Activated effector memory CD4-positive, alpha-beta T cell treated with anti-CD3 and anti-CD28 coated beads, Interleukin-2, amount 50 U/mL, for 16 hours (primary cell): ENCODE measurements around the gene PLCB1.

Source experiments
- DNase-seq: peaks from one replicate; pipeline ENCODE4 v3.0.0-alpha.2; 2020

PLCB1 gene

DNA sequence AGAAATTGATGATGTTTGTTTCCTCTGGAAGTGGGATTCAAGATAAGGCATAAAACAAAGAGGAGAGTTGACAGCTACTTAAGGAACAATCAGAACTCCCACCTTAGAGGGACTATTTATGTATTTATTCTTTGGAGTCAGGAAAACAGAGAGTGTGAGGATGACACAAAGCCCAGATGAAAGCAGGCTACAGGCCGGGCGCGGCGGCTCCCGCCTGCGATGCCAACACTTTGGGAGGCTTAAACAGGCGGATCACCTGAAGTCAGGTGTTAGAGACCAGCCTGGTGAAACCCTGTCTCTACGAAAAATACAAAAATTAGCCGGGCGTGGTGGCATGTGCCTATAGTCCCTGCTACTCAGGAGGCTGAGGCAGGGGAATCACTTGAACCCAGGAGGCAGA, 543.8 kb downstream of the PLCB1 start:
- DNase-seq: no peak

GRCh38 chr20:8678098-8678776, 546.2 kb downstream of the PLCB1 start:
- DNase-seq: no peak

DNA sequence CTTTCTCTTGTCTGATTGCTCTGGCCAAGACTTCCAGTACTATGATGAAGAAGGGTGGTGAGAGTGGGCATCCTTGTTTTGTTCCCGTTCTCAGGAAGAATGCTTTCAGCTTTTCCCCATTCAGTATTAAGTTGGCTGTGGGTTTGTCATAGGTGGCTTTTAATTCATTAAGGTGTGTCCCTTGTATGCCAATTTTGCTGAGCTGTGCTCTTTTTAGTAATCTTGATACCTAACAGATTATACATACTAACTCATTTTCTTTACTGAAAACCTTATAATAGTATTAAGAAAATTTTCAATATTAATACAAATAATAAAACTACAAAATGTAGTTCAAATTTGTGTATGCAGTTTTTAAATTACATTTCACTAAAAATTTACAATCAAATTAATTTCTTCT, 557.3 kb downstream of the PLCB1 start:
- no peak for DNase-seq

GRCh38 chr20:8690074-8690473, 558.0 kb downstream of the PLCB1 start:
- DNase-seq: no peak

GRCh38 chr20:8693709-8694108, 561.6 kb downstream of the PLCB1 start:
- no peak for DNase-seq

- no peak for DNase-seq
Observed at GRCh38 chr20:8700756-8701155, 568.7 kb downstream of the PLCB1 start.

DNA sequence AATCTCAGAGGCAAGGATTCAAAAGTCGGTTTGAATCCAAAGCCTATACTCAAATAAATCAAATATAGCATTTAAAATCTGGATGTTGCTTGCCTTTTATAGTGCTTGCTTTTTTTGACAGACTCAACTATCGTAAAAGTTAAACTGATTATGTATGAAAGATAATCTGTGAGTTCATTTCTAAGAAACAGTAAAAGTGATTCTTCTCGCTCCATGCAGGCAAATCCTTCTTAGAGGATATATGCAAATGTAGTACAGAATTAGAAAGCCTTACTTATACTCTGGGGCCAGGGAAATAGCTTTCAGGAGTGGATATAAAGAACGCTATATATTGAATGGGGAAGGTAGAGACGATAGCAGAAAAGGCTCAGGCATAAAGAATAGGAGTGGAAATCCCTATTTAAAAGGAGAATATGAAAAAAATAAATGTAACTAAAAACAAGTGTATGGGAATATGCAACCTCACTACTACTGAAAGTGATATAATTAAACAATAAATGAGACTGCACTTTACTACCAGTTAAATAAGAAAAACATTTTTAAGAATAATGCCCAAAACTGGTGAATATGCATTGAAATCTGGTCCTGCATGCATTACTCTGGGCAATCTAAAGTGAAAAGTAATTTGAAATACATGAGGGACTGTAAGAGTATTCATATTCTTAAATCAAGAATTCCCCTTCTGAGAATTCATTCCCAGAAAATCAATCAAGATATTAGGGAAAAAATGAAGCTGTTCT, 575.1 kb downstream of the PLCB1 start:
- DNase-seq: no peak

DNA sequence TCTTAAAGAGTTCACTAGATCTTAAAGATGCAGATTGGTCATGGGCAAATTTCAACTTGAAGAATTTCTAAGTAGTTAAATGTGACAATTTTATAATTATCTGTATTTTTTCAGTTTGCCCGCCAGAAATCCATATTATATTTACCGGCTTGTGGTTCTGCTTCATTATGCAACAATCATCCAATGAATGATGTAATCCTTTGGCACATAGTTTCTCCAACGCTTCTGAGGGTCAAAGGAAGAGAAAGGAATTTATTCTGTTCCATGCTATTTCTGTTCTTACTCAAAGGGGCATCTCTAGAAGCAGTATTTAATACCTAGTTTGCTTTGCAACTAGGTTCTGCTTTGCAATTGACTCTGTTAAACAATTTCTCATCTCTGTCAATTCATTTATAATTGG, 577.6 kb downstream of the PLCB1 start:
- no peak for DNase-seq

DNA sequence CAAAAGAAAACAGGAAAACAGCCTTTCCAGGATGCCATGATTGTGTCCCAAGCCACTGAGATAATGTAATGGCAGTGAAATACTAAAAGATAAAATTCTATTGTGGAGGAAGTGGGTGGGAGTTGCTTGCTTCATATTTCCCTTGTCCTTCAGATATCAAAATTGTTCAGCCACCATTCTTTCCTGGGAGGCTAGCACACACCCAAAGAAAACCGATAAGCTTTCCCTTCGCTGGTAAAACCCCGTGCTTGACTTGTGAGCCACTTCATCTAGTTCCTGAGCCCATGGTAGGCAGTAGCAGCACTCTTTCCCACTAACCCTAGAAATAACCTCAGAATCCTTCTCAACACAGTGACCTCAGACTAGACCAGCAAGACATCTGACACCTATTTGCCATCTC, 579.4 kb downstream of the PLCB1 start:
- no peak for DNase-seq

DNA sequence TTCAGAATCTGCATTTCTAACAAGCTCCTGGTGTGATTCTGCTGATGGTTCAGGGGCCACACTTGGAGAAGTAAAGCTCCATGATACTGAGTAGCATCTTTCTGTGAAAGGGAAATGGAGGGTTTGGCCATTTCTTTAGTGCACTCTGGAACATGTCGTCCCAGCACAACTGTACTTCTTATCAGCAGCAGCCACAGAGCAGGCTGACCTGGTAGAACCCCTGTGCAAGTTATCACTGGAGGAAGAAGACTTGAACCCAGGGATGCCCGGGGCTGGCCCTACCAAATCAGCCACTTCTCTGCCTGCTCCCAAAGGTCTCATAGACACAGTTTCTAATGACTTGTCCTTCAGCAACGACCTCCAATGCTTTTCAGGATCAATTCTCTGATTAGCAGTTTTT, 582.1 kb downstream of the PLCB1 start:
- DNase-seq: no peak

DNA sequence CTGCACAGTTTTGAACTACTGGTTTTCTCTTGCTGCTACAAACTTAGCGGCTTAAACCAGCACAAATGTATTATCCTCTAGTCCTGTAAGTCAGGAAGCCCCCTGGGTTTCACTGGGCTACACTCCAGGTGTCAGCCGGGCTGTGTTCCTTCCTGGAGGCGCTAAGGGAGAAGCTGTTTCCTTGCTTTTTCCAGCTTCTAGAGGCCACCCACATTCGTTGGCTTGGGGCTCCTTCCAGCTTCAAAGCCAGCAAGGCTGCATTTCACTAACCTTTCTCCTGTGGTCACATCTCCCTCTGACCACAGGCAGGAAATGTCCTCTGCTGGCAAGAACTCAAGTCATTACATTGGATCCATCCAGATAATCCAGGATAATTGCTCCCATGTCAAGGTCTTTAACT, 586.2 kb downstream of the PLCB1 start:
- DNase-seq: no peak

DNA sequence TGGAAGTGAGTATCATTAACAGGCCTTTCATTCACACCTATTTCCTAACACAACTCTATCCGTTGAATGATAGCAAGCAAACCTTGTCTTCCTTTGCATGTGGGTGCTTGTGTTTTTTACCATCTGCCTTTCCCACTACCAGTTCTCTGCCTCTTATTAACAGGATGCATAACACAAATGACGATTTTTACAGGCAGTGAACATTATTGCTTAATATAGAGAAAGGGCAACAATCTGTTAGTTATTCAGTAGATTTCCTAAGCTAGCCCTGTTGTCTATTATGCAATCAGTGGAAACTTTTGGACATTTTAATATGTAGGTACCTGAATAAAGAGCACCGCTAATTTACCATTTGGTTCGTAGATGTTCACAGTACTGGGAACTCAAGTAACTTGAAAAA, 588.0 kb downstream of the PLCB1 start:
- no peak for DNase-seq

- DNase-seq: no peak
Observed at GRCh38 chr20:8721098-8721497, 589.0 kb downstream of the PLCB1 start.

DNA sequence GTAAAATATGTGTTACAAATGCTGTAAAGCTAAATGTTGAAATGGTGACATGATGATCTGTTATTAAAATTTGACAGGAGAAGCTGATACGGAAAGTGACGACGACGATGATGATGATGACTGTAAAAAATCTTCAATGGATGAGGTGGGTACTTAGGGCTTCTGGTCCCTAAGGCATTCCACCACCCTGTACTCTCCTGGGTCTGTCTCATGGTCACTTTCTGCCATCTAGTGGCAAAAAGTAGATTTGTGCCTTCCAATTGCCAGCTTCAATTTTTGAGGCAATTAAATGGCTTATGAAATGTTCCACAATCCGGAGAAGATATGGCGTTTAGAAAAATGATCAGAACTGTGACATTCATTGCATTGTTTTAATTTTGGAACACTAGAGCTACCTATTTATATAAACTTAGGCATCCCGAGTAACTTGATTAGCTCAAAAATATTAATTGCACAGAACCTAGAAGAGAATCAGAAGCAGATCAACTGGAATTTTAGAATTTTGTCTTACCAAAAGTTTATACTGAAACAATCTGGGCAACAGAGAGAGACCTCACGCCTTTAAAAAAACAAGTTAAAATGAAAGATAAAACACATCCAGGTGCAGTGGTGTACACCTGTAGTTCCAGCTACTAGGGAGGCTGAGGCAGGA, 590.3 kb downstream of the PLCB1 start:
- no peak for DNase-seq

DNA sequence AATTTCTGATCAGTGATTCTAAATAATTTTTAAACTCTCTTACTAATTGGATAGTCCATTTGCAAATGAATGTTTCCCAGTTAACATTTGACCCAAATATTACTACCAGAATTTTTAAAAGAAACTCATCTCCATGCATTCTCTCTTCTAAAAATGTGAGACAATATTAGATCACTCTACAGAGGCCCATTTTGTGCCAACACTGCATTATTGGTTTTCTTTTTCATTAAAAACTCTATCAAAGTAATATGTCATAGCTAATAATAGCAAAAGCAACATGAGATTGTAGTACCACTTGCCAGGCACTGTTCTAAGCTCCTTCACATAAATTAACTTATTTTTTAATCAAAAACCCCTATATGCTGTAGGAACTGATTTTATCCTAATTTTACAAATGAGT, 591.2 kb downstream of the PLCB1 start:
- no peak for DNase-seq

GRCh38 chr20:8724884-8725283, 592.8 kb downstream of the PLCB1 start:
- no peak for DNase-seq

DNA sequence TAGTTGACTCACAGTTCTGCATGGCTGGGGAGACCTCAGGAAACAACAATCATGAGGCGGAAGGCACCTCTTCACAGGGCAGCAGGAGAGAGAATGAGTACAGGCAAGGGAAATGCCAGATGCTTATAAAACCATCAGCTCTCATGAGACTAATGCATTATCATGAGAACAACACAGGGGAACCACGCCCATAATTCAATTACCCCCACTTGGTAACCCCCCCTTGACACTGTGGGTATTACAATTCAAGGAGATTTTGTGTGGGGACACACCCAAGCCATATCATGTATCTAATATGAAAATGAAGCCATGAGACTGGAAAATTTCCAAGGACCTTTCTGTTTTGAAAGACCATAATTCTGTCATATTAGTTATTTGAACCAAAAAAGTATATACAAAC, 594.4 kb downstream of the PLCB1 start:
- DNase-seq: no peak

- no peak for DNase-seq
Observed at GRCh38 chr20:8735014-8735413, 602.9 kb downstream of the PLCB1 start.

- DNase-seq: no peak
Observed at GRCh38 chr20:8735674-8736073, 603.6 kb downstream of the PLCB1 start.

DNA sequence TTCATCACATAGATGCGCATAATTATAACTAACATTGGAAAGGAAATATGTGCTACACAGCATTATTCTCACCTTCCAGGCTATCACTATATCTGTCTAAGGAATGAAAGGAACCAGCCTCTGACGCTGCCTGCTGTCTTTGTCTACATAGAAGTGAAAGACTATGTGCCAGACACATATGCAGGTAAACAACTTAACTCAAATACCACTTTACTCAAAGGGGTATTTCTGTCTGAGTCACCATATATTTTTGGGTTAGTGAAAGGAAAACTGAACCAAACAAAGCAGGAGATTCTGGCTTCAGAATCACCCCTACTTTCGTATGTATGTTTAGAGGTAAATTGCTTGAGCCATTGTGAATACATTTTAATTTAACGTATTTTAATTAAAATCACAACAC, 608.2 kb downstream of the PLCB1 start:
- no peak for DNase-seq

GRCh38 chr20:8744228-8744844, 612.3 kb downstream of the PLCB1 start:
- no peak for DNase-seq

DNA sequence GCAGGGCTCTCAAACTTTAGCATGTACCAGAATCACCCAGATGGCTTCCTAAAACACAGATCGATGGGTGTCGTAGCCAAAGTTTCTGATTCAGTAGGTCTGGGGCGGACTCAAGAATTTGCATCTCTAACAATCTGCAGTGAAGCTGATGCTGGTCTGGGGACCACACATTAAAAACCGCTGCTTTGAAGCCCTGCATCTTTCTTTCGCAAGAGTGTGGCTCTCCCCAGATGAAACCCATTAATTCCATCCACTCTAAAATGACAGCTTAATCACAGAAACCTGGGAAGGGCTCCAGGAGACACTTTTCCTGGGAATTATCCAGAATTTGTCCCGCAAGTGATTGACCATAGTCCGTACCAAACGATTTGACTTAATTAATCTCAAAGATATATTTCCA, 617.0 kb downstream of the PLCB1 start:
- no peak for DNase-seq

DNA sequence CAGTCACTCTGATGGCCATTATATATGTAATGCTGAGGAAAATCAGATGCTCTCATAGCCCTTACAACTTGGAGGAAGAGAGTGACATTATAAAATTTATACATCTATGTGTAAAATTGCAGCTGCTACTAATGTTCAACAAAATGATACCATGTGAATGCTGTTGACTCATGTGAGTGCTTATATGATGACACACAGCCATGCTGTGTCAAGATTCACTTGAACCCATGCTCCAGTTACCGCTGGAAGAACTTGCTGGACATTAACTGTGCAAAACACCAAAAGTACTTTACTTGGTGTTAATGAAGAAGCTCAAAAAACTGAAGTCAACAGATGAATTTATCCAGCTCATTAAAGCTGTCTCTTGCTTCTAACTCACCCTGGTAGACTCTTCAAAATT, 617.9 kb downstream of the PLCB1 start:
- DNase-seq: no peak
